NCI-H345 treated with DMSO at 0.1 percent for 48 hours (cell line): ENCODE measurements around the gene SLC38A11.
A peak's percentile ranks its signal among the peaks of the same experiment; 100 is the strongest.
"Not testable (repeated sequence)": the region's sequence is repeated elsewhere in the genome, so short reads cannot be mapped to it uniquely, and the experiment has no call there.

ENCODE experiments used
- DNase-seq: peaks from one replicate; lab custom pipeline; 2025; ENCODE audit not compliant: unreplicated experiment; lab: John Stamatoyannopoulos, UW

Gene SLC38A11

GRCh38 chr2:164954954-164955701 is at the start of gene SLC38A11:
Gene SLC38A11, minus strand, starts transcription at chr2:164955525. Its CDS starts 278 bp downstream, at chr2:164955247.
- no peak for DNase-seq

GRCh38 chr2:165003443-165004130 is 48.3 kb upstream of the SLC38A11 start:
- no peak for DNase-seq

GRCh38 chr2:165002638-165003037 is 47.3 kb upstream of the SLC38A11 start:
- DNase-seq, result no peak

- not testable (repeated sequence) for DNase-seq
Observed at GRCh38 chr2:164994664-164995299, 39.5 kb upstream of the SLC38A11 start.

- no peak for DNase-seq
Observed at GRCh38 chr2:164993287-164994016, 38.1 kb upstream of the SLC38A11 start.

- peak; percentile 80 for DNase-seq
Observed at GRCh38 chr2:164992818-164993217, 37.5 kb upstream of the SLC38A11 start.

- not testable (repeated sequence) for DNase-seq
Observed at GRCh38 chr2:164992093-164992454, 36.7 kb upstream of the SLC38A11 start.

GRCh38 chr2:164991361-164992092 is 36.2 kb upstream of the SLC38A11 start:
- not testable (repeated sequence) for DNase-seq

GRCh38 chr2:164990953-164991352 is 35.6 kb upstream of the SLC38A11 start:
- not testable (repeated sequence) for DNase-seq

- DNase-seq, result not testable (repeated sequence)
Observed at GRCh38 chr2:164988805-164989204, 33.5 kb upstream of the SLC38A11 start.

- not testable (repeated sequence) for DNase-seq
Observed at GRCh38 chr2:164986027-164986426, 30.7 kb upstream of the SLC38A11 start.

GRCh38 chr2:164984428-164984827 is 29.1 kb upstream of the SLC38A11 start:
- DNase-seq, result no peak

- no peak for DNase-seq
Observed at GRCh38 chr2:164981217-164981990, 26.1 kb upstream of the SLC38A11 start.

- DNase-seq, result not testable (repeated sequence)
Observed at GRCh38 chr2:164980688-164981087, 25.4 kb upstream of the SLC38A11 start.

- no peak for DNase-seq
Observed at GRCh38 chr2:164979113-164979512, 23.8 kb upstream of the SLC38A11 start.

- DNase-seq, result not testable (repeated sequence)
Observed at GRCh38 chr2:164976875-164977470, 21.6 kb upstream of the SLC38A11 start.

- DNase-seq, result no peak
Observed at GRCh38 chr2:164976301-164976700, 21.0 kb upstream of the SLC38A11 start.

- no peak for DNase-seq
Observed at GRCh38 chr2:164975891-164976290, 20.6 kb upstream of the SLC38A11 start.

GRCh38 chr2:164974221-164974620 is 18.9 kb upstream of the SLC38A11 start:
- no peak for DNase-seq
